GM18517 (cell line): Measurements from ENCODE around the gene SDCCAG8.
"Not testable (repeated sequence)": the region's sequence is repeated elsewhere in the genome, so short reads cannot be mapped to it uniquely, and the experiment has no call there.

ENCODE experiments used
- ATAC-seq: cut with Tn5 transposase; IDR thresholded peaks from one replicate; pipeline ENCODE4 v1.9.1; 2021; ENCODE audit warnings: mild to moderate bottlenecking, moderate library complexity; ENCODE audit not compliant: unreplicated experiment

SDCCAG8 gene

DNA sequence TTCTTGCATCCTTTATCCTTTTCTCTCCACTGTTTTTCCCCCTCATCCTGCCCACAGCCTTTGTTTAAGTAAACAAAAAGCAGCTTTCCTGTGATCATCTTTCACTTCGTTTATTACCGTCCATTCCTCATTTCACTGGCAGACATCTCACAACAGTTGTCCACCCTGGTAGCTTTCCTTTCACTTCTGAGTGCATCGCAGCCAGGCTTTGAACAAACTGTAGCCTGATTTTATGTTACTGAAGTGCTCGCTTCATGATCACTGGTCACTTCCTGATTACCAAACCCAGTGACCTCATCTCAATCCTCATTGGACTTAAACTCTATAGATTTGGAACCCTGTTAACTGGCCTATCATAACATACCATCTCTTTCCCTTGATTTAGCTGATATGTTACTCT, 67.7 kb downstream of the SDCCAG8 start:
- ATAC-seq = no peak

DNA sequence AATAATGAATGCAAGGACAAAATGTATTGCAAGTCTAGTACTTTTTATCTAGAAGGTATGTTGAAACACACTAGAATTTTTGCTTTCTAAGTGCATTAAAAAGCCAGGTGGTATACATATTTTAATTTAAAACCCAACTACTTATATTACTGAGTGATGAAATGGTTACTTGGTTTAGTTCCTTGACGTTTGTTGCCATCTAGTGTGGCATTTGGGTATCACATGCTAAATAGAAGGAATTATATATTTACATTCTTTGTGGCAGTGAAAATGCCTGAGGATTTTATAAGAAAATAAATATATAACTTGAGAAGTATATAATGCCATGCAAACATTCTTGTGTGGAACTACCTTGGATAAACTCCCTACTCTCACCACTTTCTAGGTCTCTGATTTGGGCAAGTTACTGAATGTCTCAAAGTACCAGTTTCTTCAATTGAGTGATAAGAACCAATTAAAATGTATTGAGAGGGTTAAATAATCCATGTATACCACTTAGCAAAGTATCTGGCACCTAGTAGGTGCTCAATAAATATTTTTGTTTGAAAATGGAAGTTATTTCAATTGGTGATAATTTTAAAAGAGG, 69.6 kb downstream of the SDCCAG8 start:
- no peak for ATAC-seq

DNA sequence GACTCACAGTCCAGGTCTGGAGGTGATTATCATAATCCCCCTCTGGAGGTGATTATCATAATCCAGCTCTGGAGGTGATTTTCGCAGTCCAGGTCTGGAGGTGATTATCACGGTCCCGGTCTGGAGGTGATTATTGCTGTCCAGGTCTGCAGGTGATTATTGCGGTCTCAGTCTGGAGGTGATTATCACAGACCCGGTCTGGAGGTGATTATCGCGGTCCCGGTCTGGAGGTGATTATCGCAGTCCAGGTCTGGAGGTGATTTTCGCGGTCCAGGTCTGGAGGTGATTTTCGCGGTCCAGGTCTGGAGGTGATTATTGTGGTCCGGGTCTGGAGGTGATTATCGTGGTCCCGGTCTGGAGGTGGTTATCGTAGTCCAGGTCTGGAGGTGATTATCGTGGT, 76.6 kb downstream of the SDCCAG8 start:
- no peak for ATAC-seq

DNA sequence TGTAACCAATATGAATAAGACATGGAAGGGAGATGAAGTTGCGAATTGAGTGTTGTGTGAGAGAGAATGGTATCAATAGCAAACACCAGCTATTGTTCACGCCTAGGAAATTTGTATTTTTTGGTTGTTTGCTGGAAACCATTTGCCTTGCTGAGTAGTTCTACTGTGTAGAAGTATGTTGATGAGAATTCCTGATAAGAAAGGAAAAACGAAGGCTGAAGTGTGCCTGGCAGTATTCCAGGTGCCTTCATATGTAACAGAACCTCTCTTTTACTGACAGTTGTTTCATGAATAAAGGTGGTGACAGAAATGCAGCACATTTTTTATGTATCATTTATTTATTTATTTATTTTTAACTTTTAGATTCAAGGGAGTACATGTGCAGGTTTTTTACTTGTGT, 79.5 kb downstream of the SDCCAG8 start:
- no peak for ATAC-seq

DNA sequence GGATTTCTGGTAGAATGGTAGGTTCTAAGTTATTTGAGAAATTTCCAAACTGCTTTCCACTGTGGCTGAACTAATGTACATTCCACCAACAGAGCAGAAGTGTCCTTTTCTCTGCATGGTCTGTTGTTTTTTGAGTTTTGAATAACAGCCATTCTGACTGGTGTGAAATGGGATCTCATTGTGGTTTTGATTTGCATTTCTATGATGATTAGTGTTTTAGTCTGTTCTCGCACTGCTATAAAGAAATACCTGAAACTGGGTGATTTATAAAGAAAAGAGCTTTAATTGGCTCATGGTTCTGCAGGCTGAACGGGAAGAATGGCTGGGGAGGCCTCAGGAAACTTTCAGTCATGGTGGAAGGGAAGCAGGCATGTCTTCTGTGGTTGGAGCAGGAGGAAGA, 80.3 kb downstream of the SDCCAG8 start:
- ATAC-seq = no peak

DNA sequence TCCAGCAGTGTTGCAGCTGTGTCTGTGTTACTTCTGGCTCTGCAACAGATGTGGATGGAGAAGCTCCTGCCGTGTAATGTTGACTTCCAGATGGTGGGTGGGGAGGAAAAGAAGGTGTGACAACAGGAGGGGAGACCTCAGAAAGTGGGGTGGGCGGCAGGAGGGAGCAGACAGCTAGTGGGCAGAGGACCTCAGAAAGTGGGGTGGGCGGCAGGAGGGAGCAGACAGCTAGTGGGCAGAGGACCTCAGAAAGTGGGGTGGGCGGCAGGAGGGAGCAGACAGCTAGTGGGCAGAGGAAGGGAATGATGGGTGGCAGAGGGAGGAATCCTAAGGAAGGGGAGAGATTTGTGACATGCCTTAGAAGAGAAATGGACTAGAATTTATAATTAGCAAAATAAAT, 83.0 kb downstream of the SDCCAG8 start:
- ATAC-seq = not testable (repeated sequence)

DNA sequence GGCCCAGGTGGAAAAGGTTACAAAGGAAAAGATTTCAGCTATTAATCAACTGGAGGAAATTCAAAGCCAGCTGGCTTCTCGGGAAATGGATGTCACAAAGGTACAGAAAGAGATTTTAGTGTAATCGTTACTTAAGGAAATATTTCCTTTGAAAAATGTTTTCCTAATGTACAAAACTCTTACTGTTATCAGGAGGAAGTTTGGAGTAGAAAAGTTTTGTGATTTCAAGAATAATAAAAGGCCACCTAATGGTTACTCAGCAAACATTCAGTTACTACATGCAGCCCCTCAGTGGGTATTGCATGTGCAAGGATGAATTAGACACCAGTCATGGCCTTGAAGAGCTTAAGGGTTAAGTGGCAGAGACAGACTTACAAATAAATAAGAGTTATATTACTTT, 85.2 kb downstream of the SDCCAG8 start:
- ATAC-seq = no peak

DNA sequence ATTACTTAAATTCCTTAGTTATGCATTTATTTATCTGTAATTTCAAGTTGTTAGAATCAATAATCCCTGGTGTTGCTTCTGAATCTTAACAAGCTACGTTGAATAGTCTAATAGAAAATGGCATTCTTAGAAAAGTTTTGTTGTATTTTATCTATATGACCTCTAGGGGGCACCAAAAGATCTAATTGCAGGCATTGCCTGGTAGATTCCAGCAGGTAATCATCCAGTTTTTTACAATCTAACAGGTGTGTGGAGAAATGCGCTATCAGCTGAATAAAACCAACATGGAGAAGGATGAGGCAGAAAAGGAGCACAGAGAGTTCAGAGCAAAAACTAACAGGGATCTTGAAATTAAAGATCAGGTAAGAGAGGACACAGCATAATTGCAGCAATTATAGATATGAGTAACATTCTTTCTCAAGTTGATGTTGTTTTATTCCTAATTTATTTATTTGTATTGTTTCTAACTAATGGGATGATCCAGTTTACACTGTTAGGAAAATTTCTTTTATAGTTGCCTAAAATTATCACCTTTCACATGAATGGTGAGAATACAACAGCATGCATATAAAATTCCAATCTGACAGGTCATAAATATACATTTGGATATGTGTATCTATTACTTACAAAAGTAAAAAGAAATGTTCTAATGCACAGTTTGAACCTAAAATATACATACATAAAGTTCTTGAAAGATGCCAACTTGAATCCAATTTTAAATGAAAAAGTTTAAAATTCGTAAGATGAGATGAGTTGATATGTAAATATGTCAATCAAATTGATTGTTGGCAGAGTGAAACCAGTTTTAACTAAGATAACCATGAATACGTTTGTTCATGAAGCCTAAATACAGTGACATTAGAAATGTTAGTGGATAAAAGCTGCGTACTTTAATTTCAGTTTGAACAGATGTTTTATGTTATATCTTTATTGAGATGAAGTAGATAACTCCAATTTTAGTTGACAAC, 88.4 kb downstream of the SDCCAG8 start:
- peak; percentile 65 for ATAC-seq

DNA sequence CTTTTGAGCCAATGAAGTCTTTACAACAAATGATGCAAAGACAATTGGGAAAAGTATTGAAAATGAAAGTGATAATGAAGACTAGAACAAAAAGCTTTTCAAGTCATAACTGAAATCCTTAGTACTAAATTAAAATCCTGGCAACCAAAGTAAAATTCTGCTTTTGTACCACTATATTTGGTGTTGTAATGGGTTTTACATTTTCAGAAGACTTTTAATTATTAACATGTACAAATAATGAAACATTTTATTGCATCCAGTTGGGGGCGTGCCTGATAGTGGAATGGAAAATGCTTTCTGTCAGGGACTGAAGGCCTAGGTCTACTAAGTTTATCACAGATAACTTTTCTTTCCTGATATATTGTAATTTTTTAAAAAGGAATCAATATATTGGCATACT, 89.4 kb downstream of the SDCCAG8 start:
- no peak for ATAC-seq

DNA sequence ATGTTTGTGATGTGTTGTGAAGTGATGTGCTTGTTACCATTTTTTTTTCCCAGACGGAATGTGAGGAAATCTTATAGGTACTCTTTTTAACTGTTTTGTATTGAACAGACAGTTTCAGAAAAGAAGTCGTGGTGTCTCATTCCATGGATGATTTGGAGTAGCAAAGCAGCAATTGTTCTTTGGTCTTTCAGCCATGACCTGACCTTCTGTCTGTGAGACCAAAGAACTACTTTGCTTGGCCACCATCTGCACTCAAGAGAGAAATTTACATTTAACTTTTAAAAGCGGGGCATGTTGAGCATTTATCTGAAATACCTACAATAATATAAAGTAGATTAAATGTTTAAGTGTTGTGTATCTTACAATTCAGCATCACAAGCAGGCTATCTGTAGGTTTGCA, 90.2 kb downstream of the SDCCAG8 start:
- ATAC-seq = no peak

DNA sequence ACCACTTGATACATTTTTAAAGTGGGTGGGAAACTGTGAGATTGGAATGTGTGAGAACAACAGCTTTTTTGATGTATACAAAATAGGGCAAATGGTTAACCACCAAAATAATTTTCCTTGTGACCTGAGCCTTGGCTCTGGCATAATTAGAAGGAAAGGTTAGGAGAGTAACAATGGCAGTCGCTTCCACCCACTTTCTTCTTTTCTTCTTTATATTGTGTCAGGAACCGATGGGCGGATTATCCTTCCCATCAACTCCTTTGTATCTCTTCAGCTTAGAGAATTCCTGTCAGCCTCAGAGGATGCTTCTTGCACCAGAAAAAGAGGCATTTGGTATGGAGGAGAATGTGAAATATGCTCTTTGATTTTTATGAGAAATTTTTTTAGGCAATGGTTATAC, 90.6 kb downstream of the SDCCAG8 start:
- no peak for ATAC-seq

DNA sequence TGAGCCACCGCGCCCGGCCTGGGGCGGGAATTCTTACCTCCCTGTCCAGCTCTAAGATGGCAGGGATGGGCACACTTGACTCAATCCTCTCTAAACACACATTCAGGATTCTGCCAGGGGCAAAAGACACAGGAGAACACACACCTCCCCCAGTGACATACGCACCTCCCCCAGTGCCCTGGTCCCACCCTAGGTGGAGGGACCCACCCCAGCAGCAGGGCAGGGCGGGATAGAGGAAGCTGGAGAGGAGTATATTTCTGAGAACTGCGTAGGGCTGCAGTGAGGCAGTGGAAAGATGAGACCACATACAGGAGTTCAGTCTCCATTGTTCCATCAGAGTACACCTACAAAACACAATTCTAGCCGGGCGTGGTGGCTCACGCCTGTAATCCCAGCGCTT, 92.5 kb downstream of the SDCCAG8 start:
- no peak for ATAC-seq

DNA sequence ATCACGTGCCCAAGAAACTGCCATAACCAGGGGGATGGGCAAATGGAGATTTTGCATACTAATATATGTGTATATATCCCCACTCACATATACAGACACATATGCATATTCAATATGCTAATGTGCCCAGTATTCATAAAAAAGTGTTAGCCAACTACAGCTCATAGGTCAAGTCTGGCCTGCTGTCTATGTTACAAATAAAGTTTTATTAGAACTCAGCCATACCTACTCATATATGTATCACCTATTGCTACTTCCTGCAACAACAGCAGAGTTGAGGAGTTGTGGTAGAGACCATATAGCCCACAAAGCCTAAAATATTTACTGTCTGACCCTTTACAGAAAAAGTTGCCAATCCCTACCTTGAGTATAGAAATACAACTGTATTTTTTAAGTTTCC, 93.3 kb downstream of the SDCCAG8 start:
- no peak for ATAC-seq

DNA sequence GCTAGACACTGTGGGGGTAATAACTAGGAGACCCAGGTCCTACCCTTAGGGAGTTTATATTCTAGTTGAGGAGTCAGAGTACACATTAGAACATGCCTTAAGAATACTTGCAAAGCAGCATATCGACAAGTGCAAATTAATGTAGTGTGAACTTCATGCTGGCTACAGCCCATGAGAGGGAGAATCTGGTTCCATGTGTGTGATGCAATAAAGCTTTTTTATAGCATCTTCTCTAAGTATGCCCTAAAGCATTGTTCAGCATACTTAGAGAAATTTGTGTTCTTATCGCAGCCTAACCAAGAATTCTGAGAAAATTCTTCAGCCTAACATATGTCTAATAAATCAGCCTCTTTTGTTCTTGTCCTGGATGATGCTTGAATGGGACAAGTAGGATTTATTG, 95.5 kb downstream of the SDCCAG8 start:
- ATAC-seq = no peak

DNA sequence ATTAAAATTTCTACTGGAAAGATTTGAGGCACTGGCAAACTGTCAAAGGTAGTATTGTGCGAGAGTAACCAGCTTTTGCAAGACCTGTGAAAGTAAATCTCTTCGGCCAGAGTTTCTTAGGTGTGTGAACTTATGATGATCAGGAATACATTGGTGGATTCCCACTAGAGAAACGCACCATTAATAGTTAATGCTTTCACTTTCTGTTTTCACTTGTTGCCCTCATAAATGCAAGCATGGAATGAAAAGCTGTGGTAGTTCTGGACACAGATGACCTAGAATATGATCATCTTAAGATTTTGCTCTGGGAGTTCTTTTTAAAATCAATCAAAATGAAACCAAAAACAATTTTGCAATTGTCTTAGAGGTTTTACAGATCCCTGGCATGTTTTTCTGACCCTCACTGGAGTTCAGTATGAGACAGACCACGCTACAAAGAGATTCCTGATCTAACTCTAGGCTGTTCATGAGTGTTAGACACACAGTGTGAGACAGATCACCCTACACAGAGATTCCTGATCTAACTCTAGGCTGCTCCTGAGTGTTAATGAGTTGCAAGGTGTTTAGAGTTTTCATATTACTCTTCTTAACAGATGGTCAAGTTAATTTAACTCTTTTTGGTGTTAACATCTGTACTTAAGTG, 98.8 kb downstream of the SDCCAG8 start:
- ATAC-seq = peak; percentile 69

DNA sequence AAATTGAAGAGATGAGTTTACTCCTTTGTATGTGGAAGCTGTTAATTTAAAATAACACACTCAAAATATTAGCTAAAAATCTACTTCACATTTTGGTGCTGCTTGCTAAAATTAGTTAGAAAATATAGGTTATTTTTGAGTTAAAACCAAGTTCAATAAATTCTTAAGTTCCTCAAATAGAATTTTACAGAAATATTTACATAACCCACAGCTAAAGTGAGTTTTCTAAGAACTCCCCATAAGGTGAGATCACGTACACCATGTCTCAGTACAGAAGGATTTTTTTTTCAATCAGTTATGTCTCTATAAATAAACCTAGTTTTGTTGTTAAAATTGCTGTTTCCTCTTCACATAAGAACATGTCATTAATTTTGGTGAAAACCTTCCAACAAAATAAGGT, 108.0 kb downstream of the SDCCAG8 start:
- no peak for ATAC-seq

DNA sequence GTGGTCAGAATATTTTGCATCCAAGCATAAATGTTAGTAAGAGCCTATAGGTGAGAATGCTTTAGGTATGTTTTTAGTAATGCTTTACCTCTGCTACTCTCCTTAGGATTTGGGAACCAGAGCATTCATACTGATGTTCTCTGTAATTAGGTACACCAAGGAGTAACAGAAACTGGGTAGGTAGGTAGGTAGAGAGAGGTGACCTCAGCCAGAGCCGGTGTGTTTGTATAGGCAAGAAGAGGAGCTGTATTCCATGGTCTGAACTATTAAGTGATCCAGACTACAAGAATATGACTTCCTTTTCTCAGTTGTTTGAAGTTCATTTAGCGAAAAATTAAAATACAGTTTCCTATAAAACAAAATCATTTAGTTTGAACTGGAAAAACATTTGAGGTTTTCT, 108.5 kb downstream of the SDCCAG8 start:
- ATAC-seq = no peak

DNA sequence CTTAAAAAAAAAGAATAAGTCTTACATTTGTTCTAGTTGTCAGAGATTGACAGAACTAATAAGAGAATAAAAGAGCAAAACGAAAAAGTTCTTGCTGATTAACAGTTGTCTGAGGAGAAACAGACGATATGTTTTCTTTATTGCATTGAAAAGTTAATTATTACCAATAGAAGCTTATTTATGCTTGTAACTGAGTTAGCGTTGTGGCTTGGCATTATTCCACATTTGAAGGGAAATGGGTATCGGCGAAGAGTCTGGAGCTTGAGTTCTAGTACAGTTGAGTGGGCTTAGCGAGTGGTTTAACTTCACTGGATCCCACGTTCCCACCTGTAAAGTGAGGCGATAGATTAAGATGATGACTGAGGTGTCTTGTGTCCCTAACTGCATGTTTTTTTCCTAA, 109.0 kb downstream of the SDCCAG8 start:
- no peak for ATAC-seq

DNA sequence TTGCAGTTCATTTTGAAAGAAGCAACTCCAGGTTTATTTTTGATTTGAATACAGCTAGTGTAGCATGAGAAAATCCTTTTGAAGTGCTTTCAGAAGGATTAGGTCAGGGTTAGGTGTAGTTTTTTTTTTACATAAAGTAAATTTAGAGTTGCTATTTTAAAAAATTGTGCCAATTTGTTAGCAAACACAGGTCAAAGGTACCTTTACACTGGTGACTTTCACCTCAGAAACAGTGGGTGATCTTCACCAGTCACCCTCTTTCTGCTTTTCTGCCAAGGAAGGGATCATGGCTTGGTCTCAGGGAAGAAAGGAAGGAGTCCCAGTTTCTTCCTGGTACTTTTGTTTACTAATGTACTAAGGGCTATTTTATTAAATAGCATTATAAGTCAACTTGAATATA, 111.5 kb downstream of the SDCCAG8 start:
- no peak for ATAC-seq

DNA sequence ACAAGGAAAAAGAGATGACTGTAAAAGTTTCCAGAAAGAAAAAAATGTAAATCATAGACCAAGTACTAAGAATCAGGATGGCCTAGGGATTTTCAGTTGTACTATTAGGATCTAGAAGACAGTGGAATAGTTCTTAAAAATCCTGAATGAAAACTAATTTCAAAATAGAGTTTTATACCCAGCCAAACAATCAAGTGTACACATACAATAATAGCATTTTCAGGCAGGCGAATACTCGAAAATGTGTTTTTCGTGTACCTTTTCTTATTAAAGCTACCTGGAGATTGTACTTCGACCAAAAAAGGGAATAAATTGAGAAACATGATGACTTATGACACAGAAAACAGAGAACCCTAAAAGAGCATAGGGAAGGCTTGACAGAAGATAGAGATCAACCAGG, 118.6 kb downstream of the SDCCAG8 start:
- no peak for ATAC-seq

DNA sequence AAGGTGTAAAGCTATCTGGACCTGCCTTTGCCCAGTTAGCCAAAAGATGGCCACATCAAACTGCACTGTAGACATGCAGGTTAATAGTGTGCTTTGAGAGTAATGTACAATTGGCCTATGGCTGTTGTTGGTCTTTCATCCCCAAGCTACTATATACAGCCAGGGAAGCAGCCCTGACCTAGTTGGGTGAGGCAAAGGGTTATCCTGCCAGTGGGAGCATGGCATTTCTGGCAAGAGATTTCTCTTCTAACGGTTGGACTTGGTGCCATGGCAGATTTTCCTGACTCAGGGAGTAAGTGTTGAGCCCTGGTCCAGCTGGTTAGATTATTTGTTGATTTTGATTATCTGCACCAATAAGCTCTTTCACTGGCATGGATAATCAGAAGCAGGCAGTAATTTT, 119.8 kb downstream of the SDCCAG8 start:
- ATAC-seq = no peak

DNA sequence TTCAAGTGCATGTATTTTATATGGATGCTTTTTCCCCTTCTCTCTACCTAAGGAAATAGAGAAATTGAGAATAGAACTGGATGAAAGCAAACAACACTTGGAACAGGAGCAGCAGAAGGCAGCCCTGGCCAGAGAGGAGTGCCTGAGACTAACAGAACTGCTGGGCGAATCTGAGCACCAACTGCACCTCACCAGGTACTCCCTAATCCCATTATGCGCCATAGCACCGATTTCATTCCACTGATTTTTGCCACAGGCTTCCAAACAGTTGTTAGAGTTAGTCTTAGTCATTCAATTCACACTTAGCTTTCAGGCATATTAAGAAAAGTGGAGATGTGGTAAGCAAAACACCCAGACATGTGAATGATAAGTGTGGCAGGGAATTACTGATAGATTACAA, 122.8 kb downstream of the SDCCAG8 start:
- ATAC-seq = no peak
